Measurements from ENCODE around the gene LSM4.
A peak's percentile ranks its signal among the peaks of the same experiment; 100 is the strongest.

LSM4 gene

DNA sequence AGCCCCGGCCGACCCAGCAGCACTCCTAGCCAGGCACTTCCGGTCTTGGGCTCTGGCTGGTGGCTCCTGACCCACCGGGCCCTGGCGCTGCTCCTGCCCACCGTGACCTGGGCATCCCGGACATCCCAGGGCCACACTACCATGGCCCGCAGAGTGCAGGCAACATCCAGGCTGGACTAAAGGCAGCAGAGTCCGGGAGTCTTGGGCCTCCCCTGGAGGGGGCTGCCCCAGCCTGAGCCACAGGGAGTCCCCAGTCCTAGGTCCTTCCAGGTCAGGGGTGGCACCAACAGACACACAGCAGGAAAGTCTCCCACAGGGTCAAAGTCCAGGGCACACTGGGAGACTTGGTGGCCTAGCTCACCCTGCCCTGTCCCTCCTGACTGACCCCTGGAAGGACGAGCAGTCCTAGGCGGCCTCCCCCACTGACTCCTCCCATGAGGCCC, 10.8 kb downstream of the LSM4 start:
- CTCF ChIA-PET: interaction anchor here (1.0 to 11.4 kb wide), 2 partner anchors 10 to 34 kb away, joined by 3 to 236 read pairs; partner anchors contain the start of genes IQCN and JUND
- no peaks in the 10 kb centered on the region for H3K27me3 Mint-ChIP-seq
- no peak overlapping the region for H3K4me3 Mint-ChIP-seq
- DNase-seq: no peak
- no peak overlapping the region for H3K27ac Mint-ChIP-seq
- peaks cover 39% of the 10 kb centered on the region for H3K36me3 Mint-ChIP-seq
- H3K4me1 Mint-ChIP-seq: peaks cover 38% of the 10 kb centered on the region
- no peaks in the 10 kb centered on the region for H3K9me3 Mint-ChIP-seq

DNA sequence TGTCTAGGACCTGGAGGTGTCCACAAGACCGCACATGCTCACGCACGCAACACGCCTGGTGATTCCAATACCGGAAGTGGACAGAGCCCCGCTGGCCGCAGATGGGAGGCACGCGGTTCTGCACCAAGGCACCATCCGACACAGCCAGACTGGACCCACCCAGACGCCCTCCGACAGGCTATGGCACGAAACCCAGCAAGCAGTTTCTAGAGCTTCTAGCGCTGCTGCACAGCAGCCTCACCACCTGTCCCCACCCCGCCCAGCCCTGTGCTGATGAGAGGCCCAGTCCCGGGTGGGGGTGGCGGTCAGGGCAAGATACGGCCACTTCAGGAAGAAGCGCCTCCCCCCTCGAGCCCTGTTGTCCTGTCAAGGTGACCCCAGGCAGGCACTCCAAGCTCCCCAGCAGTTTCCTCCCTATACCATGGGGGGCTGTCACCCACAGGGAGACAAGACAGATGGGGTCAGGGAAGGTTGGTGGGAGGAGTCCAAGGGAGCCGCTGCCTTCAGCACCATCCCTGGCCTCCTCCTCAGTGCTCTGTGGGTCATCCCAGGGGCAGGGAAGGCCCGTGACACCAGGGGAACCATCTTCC, 11.3 kb downstream of the LSM4 start:
- Mint-ChIP-seq H3K27ac (no peak overlapping the region), H3K4me3 (no peak overlapping the region), H3K27me3 (no peaks in the 10 kb centered on the region), H3K9me3 (no peaks in the 10 kb centered on the region), H3K36me3 (peaks cover 44% of the 10 kb centered on the region), H3K4me1 (peaks cover 41% of the 10 kb centered on the region)
- CTCF ChIA-PET: interaction anchor here (1.4 kb wide), 1 partner anchor 32 kb away, joined by 7 read pairs; no protein-coding TSS in a partner anchor
- DNase-seq: no peak

DNA sequence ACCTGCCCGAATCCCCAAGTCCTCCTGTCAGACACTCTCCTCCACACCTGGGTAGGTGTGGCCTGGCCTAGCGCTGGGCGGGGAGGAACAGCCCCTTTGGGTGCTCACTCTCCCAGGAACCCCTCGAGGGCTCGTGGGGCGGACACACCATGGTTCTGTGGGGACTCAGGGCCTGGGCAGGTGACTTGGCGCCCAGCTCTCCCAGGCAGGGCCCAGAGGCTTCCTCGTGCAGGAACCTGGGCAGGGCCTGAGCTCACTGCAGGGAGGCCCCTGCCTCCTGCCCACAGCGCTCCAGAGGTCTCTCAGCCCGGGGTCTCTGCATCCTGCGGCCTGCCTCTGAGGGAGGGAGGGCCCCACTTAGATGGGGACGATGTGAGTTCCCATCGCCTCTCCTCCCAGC, 11.9 kb downstream of the LSM4 start:
- no peaks in the 10 kb centered on the region for H3K9me3 Mint-ChIP-seq
- CTCF ChIA-PET: interaction anchor here (1.0 to 1.4 kb wide), 2 partner anchors 31 to 35 kb away, joined by 3 to 7 read pairs; no protein-coding TSS in a partner anchor
- no peak for DNase-seq
- no peaks in the 10 kb centered on the region for H3K27me3 Mint-ChIP-seq
- H3K36me3 Mint-ChIP-seq: peaks cover 48% of the 10 kb centered on the region
- H3K4me3 Mint-ChIP-seq: no peak overlapping the region
- peak overlapping the region; percentile 33 for H3K27ac Mint-ChIP-seq
- H3K4me1 Mint-ChIP-seq: peaks cover 44% of the 10 kb centered on the region

DNA sequence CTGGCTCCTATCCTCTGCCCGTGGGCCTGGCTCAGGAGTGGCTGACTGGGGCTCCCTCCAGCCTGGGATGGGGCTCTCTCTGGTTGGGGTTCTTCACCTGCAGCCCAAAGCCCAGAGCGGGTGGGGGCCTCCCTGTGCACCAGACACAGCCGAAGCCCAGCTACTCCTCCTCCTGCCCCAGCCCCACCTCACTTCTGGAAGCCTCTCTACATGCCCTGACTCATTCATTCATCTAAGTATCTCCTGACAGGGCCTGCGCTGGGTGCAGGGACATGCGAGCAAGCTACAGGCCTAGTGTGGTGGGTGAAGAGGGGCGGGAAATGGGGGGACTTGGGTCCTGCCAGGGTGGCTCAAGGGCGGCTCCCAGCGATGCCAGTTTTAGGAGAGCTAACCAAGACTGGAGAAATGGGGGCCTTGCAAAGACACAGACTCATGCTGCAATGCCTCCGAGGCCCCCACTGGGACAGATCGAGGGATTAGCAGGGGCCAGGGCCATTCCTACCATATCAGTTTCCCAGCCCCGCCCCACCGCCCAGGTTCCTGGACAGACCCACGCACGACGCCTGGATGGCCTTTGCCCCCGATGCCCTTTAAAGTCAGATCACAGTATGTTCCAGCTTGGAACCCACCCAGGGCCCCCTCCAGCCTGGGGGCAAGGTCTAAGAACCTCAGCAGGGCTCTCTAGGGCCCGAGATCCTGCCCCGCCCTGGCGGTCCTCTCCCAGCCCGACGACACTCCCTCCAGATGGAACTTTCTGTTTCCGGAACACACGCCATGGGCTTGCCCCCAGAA, 12.6 kb downstream of the LSM4 start:
- H3K36me3 Mint-ChIP-seq: peaks cover 46% of the 10 kb centered on the region
- H3K27ac Mint-ChIP-seq: peak overlapping the region; percentile 67
- CTCF ChIA-PET: interaction anchor here (1.0 to 1.4 kb wide), 2 partner anchors 30 to 35 kb away, joined by 3 to 7 read pairs; no protein-coding TSS in a partner anchor
- no peaks in the 10 kb centered on the region for H3K9me3 Mint-ChIP-seq
- H3K4me1 Mint-ChIP-seq: peaks cover 45% of the 10 kb centered on the region
- no peaks in the 10 kb centered on the region for H3K27me3 Mint-ChIP-seq
- no peak overlapping the region for H3K4me3 Mint-ChIP-seq
- no peak for DNase-seq

DNA sequence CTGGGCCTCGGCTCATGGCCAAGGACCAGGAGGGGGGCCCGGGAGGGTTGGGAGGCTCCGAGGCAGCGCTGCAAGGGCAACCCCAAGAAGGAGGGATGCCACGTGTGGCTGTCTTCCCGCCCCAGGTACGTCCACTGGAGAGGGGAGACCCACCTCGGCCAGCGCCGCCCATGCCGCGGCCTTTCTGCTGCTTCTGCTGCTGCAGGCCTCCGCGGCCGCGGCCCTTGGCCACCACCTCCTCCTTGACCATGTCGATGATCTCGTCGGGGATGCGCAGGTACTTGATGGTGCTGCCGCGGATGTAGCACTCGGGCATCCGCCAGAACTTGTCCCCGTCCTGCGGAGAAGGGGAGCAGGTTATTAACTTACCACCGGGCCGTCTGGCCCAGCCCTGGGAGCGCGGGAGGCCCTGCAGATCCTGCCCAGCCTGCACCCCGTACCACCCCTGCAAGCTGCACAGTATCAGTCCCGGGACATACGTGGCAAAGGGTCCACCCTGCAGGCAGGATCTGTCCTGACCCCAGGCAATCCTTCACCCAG, 13.3 kb downstream of the LSM4 start:
- Mint-ChIP-seq H3K27ac (peak overlapping the region; percentile 67), H3K4me1 (peaks cover 50% of the 10 kb centered on the region), H3K4me3 (no peak overlapping the region), H3K9me3 (no peaks in the 10 kb centered on the region), H3K36me3 (peaks cover 50% of the 10 kb centered on the region), H3K27me3 (no peaks in the 10 kb centered on the region)
- CTCF ChIA-PET: no interaction called here
- DNase-seq: no peak

DNA sequence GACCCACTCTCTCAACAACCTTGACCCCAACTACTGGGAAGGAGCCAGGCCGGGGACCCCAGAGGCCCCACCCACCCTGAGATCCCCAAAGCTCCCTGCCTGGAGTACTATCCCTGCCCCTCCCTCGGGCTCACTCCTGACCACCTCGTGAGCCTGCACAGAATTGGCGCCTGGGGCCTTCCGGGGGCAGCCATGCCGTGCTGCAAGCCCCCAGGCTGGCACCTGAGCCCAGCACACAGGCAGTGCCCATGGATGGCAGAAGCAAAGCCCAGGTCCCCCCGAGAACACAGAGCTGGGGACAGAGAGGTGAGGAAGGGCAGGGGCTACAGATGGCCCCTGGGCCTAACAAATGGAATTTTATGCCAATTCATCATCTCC, 13.9 kb downstream of the LSM4 start:
- Mint-ChIP-seq H3K4me3 (no peak overlapping the region), H3K36me3 (peaks cover 49% of the 10 kb centered on the region), H3K27me3 (no peaks in the 10 kb centered on the region), H3K9me3 (no peaks in the 10 kb centered on the region), H3K4me1 (peaks cover 49% of the 10 kb centered on the region), H3K27ac (peak overlapping the region; percentile 67)
- DNase-seq: no peak
- CTCF ChIA-PET: interaction anchor here (1.4 kb wide), 1 partner anchor 29 kb away, joined by 4 read pairs; no protein-coding TSS in a partner anchor

DNA sequence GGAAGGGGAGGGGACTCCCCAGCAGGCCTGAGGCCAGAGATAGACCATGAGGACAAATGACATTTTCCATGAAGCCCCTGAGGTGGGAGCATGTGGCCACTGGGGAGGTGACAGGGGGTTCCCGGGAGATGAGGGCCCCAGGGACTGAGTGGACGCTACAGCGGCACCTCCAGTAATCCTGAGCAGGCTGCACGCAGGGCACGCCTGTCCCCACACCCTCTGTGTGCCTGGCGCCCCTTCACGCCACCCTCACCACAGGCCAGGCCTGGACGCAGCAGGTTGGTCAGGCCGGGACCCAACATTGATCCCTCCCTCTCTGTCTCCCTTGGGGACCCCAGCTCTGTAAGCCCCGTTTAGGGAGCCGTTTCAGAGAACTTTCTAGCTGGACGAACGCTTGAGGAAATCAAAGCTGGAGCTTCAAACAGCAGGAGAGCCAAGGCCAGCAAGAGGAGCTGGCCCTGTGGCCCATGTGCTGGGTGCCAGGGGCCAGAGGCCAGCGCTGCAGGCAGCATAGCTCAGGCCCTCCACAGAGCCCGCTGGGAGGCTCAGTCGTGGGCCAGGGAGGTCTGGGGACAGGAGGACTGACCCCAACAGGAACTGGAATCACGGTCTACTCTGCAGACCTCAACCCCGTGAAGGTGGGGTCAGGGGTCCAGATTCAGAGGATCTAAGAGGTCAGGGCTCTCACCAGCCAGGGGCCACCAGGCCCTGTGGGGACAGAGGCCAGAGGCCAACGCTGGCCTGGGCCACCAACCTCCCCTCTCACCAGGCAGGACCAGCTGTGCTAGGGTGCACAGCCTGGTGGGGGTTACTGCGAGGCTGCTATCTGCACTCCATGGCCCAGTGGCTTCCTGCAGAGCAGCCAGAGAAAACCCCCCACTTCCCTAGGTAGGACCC, 14.6 kb downstream of the LSM4 start:
- no peak overlapping the region for H3K4me3 Mint-ChIP-seq
- peak overlapping the region; percentile 99 for H3K27ac Mint-ChIP-seq
- peaks cover 50% of the 10 kb centered on the region for H3K36me3 Mint-ChIP-seq
- no peak for DNase-seq
- H3K4me1 Mint-ChIP-seq: peaks cover 53% of the 10 kb centered on the region
- no peaks in the 10 kb centered on the region for H3K27me3 Mint-ChIP-seq
- CTCF ChIA-PET: interaction anchor here (1.4 kb wide), 1 partner anchor 29 kb away, joined by 4 read pairs; no protein-coding TSS in a partner anchor
- no peaks in the 10 kb centered on the region for H3K9me3 Mint-ChIP-seq

DNA sequence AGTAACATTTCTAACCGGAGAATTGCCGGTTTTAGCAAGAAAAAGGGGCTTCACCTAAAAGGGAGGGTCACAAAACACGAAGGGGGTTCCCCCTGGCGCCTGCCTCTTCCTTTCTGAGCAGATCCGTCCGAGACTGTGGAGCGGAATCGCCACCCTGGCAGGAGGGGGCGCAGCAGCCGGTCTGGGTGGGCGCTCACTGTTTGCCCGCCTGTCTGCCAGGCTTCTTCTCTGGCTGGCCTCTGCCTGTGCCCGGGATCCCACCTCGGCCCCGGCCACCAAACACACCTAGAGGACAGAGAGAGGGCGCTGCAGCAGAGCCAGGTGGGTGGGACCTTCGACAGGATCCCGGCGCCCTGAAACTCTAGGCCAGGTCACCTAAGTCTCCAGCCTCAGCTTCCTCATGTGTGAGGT, 15.6 kb downstream of the LSM4 start:
- CTCF ChIA-PET: interaction anchor here (0.9 to 1.3 kb wide), 4 partner anchors 15 to 28 kb away, joined by 3 to 14 read pairs (median 4); partner anchors contain the start of gene JUND
- DNase-seq: no peak
- Mint-ChIP-seq H3K4me3 (peak overlapping the region; percentile 94), H3K36me3 (peaks cover 43% of the 10 kb centered on the region), H3K27me3 (no peaks in the 10 kb centered on the region), H3K27ac (peak overlapping the region; percentile 99), H3K9me3 (no peaks in the 10 kb centered on the region), H3K4me1 (peaks cover 51% of the 10 kb centered on the region)

DNA sequence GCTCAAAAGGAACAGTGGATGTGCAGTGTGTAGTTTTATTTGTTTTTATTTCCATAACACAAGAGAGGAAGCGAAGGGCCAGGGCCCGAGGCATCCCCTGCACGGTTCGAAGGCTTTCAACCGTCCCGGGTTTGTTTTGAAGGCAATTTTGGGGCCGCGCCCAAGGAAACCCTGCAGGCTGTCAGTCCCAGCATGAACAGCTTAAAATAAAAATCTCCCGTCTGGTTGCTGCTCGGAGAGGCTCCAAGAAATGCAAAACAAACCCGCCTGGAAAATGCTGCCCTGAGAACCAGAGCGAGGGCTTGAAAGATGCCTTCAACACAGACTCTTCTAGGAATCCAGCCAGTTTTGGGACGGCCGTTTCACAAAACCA, 16.0 kb downstream of the LSM4 start:
- Mint-ChIP-seq H3K27me3 (no peaks in the 10 kb centered on the region), H3K9me3 (no peaks in the 10 kb centered on the region), H3K4me3 (peak overlapping the region; percentile 94), H3K36me3 (peaks cover 43% of the 10 kb centered on the region), H3K27ac (peak overlapping the region; percentile 99), H3K4me1 (peaks cover 55% of the 10 kb centered on the region)
- peak; percentile 61 for DNase-seq
- CTCF ChIA-PET: interaction anchor here (0.9 to 1.3 kb wide), 4 partner anchors 15 to 28 kb away, joined by 3 to 14 read pairs (median 4); partner anchors contain the start of gene JUND

DNA sequence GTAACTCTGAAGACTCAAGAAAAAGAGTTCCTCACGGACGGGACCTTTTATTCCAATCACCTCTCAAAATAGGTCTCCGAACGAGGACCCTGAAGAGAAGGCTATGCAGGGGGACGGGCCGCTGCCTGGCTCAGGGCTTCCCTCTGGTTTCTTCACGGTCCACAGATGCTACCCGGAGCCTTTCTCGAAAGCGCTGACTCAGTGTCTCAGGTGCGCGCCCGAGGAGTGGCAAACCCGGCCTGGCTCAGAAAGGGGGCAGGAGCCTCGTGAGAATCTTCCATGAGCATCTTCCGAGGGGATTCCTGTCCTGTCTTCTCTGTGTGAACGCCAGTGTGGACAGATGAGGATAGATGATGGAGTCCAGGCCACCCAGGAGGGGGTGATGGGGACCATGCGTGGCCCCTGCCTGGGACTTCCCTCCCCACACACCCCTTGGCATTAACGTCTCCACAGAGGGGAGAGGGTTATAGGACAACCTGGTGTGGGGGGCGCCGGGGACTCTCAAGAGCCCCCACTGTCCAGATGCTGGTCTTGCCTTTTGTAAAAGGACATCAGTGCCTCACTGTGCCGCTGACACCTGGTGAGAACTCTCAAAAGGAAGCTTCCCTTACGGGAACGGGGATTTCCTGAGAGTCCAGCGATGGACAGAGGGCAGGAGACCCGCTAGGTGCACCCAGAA, 16.5 kb downstream of the LSM4 start:
- no peak for DNase-seq
- H3K4me1 Mint-ChIP-seq: peaks cover 58% of the 10 kb centered on the region
- no peaks in the 10 kb centered on the region for H3K9me3 Mint-ChIP-seq
- H3K27me3 Mint-ChIP-seq: no peaks in the 10 kb centered on the region
- H3K27ac Mint-ChIP-seq: peak overlapping the region; percentile 99
- CTCF ChIA-PET: interaction anchor here (0.9 to 1.3 kb wide), 4 partner anchors 16 to 27 kb away, joined by 3 to 14 read pairs (median 4); partner anchors contain the start of gene JUND
- peaks cover 43% of the 10 kb centered on the region for H3K36me3 Mint-ChIP-seq
- peak overlapping the region; percentile 94 for H3K4me3 Mint-ChIP-seq

DNA sequence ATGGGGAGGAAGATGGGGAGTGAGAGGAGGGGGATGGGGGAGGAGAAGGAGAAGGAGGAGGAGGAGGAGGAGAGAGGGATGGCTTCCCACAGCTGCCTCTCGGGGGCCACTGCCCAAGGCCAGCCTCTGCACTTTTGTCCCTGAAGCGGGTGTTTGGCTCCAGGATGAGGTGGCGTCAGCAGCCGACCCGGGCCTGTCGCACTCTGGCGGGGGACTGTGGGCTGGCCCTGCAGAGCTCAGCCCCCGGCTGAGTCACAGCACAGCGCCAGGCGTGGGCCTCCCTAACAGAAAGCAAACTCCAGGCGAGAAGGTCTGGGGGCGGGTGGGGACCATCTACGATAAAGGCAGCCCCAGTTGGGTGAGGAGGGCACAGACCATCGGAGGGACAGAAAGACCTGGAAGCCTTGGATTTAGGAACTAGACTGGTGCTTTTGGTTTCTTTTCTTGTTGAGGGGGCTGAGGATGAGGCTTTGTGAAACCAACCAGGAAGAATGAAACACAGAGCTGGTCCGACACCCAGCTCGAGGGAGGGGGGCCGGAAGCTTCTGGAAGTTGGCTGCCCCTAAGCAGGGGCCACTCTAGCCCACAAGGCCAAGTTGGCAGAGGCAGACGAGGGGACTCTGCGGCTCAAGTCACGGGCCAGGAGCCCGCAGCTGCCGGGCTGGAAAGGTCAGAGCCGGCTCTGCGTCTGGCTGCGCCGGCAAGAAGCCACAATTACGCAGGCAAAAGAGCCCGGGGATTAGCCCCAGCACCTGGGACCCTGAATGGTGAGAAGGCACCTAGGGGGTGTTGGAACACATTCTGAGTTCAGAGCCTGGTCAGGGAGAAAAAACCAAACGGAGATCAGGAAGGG, 18.2 kb downstream of the LSM4 start:
- Mint-ChIP-seq H3K4me1 (peaks cover 50% of the 10 kb centered on the region), H3K9me3 (no peaks in the 10 kb centered on the region), H3K27ac (peak overlapping the region; percentile 99), H3K4me3 (peak overlapping the region; percentile 94), H3K36me3 (peaks cover 33% of the 10 kb centered on the region), H3K27me3 (no peaks in the 10 kb centered on the region)
- CTCF ChIA-PET: interaction anchor here (0.6 to 7.6 kb wide), 7 partner anchors 12 to 106 kb away, joined by 3 to 132 read pairs (median 8); partner anchors contain the start of gene JUND
- DNase-seq: peak; percentile 87

DNA sequence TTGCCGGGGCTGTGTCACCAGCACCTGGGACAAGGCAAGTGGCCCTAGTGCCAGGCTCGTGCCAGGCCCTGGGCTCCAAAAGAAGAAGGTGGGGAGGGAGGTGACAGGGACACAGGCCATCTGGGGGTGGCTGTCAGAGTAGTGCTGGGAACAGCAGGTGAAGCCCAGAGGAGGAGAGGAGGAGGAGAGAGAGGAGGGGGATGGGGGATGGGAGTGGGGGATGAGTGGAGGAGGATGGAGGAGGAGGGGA, 18.7 kb downstream of the LSM4 start:
- no peak for DNase-seq
- no peaks in the 10 kb centered on the region for H3K27me3 Mint-ChIP-seq
- H3K4me1 Mint-ChIP-seq: peaks cover 53% of the 10 kb centered on the region
- CTCF ChIA-PET: interaction anchor here (0.6 to 7.6 kb wide), 5 partner anchors 11 to 107 kb away, joined by 3 to 132 read pairs (median 14); partner anchors contain the start of gene JUND
- H3K27ac Mint-ChIP-seq: peak overlapping the region; percentile 99
- no peaks in the 10 kb centered on the region for H3K9me3 Mint-ChIP-seq
- peaks cover 31% of the 10 kb centered on the region for H3K36me3 Mint-ChIP-seq
- H3K4me3 Mint-ChIP-seq: peak overlapping the region; percentile 94
